ENCODE measurements around the gene SPRN. TPM values are rescaled to one million over a fixed set of nuclear protein-coding genes. Genes with fewer than 3 reads are reported as not detected.

SPRN gene
- total and polyA plus RNA-seq, 2 donors from 2014 or later: not detected

DNA sequence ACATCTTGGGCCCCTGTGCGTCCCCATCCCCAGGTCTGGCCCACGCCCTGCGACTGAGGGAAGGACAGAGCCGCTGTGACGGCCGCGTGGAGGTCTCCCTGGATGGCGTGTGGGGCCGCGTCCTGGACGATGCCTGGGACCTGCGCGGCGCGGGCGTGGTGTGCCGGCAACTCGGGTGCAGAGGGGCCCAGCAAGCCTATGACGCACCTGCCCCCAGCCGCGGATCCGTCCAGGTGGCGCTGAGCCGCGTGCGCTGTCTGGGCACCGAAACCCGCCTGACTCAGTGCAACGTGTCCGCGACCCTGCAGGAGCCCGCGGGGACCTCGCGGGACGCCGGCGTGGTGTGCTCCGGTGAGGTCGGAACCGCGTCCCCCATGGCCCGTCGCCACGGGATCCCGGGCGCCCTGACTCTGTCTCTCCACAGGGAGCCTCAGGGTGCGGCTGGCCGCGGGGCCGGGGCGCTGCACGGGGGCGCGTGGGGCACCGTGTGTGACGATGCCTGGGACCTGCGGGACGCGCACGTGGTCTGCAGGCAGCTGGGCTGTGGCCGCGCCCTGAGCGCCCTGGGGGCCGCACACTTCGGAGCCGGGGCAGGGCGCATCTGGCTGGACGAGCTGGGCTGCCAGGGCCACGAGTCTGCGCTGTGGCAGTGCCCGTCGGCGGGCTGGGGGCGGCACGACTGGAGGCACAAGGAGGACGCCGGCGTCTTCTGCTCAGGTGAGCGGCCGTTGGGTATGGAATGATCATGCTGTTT lies 35.2 kb upstream of the SPRN start:
- Histone ChIP-seq H3K27ac (ENCODE audit: low read depth in 2 of 2, low read length in 2 of 2) (no peak overlapping the region), H3K27me3 (ENCODE audit: control insufficient read depth, insufficient read depth, low read length) (no peaks in the 10 kb centered on the region), H3K4me3 (ENCODE audit: low read length in 3 of 3) (no peak overlapping the region), H3K9me3 (ENCODE audit: control insufficient read depth in 2 of 3, insufficient read depth in 1 of 3, low read length in 3 of 3) (no peaks in the 10 kb centered on the region), H3K9ac (ENCODE audit: low read length in 3 of 3) (no peak overlapping the region), H3K4me1 (ENCODE audit: control insufficient read depth in 2 of 3, insufficient read depth in 2 of 3, low read depth in 1 of 3, low read length in 3 of 3) (no peaks in the 10 kb centered on the region), H3K36me3 (ENCODE audit: control insufficient read depth in 2 of 3, insufficient read depth in 3 of 3, low read length in 3 of 3) (no peaks in the 10 kb centered on the region)
- TF ChIP-seq, protein P1, sequence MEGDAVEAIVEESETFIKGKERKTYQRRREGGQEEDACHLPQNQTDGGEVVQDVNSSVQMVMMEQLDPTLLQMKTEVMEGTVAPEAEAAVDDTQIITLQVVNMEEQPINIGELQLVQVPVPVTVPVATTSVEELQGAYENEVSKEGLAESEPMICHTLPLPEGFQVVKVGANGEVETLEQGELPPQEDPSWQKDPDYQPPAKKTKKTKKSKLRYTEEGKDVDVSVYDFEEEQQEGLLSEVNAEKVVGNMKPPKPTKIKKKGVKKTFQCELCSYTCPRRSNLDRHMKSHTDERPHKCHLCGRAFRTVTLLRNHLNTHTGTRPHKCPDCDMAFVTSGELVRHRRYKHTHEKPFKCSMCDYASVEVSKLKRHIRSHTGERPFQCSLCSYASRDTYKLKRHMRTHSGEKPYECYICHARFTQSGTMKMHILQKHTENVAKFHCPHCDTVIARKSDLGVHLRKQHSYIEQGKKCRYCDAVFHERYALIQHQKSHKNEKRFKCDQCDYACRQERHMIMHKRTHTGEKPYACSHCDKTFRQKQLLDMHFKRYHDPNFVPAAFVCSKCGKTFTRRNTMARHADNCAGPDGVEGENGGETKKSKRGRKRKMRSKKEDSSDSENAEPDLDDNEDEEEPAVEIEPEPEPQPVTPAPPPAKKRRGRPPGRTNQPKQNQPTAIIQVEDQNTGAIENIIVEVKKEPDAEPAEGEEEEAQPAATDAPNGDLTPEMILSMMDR (IDR thresholded peaks at IDR 0.05; ENCODE audit: borderline replicate concordance, extremely low read depth, insufficient read depth): no peak
- DNase-seq: peak in 1 of 5 donors; percentile 65
- intact Hi-C loops (cut with DNase I): no loop called here
- no peak for FAIRE-seq

DNA sequence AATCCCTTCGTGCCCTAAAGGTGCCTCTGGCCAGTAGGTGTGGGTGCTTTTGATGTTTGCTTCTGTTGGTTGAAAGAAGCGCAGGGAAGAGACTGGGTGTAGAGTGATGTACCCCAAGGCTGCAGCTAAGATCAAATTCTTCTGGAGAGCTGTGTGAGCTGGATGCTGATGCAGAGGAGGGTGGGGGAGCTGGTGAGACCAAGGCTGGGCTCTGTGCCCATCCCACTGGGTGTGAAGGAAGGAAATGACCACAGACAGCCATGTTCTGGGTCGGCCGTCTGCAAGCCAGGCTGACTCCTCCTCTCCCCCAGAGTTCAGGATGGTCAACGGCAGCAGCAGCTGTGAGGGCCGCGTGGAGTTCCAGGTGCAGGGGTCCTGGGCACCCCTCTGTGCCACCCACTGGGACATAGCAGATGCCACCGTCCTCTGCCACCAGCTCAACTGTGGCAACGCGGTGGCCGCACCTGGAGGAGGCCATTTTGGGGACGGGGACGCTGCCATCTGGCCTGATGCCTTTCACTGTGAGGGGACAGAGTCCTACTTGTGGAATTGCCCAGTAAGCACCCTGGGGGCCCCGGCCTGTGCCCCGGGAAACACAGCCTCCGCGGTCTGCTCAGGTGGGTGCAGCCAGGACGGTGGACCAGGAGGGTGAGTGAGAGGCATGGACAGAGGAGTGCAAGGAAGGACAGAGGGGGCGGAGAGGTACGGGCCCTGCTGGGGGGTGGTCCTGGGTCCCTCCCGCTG lies 34.5 kb upstream of the SPRN start:
- Histone ChIP-seq H3K27ac (ENCODE audit: low read depth in 2 of 2, low read length in 2 of 2) (no peak overlapping the region), H3K9me3 (ENCODE audit: control insufficient read depth in 2 of 3, insufficient read depth in 1 of 3, low read length in 3 of 3) (no peaks in the 10 kb centered on the region), H3K4me3 (ENCODE audit: low read length in 3 of 3) (no peak overlapping the region), H3K9ac (ENCODE audit: low read length in 3 of 3) (no peak overlapping the region), H3K36me3 (ENCODE audit: control insufficient read depth in 2 of 3, insufficient read depth in 3 of 3, low read length in 3 of 3) (no peaks in the 10 kb centered on the region), H3K27me3 (ENCODE audit: control insufficient read depth, insufficient read depth, low read length) (no peaks in the 10 kb centered on the region), H3K4me1 (ENCODE audit: control insufficient read depth in 2 of 3, insufficient read depth in 2 of 3, low read depth in 1 of 3, low read length in 3 of 3) (no peaks in the 10 kb centered on the region)
- intact Hi-C loops (cut with DNase I): no loop called here
- no peak for FAIRE-seq
- DNase-seq: peak in 1 of 5 donors; percentile 62
- TF ChIP-seq, protein P1 (IDR thresholded peaks at IDR 0.05; ENCODE audit: borderline replicate concordance, extremely low read depth, insufficient read depth): no peak

DNA sequence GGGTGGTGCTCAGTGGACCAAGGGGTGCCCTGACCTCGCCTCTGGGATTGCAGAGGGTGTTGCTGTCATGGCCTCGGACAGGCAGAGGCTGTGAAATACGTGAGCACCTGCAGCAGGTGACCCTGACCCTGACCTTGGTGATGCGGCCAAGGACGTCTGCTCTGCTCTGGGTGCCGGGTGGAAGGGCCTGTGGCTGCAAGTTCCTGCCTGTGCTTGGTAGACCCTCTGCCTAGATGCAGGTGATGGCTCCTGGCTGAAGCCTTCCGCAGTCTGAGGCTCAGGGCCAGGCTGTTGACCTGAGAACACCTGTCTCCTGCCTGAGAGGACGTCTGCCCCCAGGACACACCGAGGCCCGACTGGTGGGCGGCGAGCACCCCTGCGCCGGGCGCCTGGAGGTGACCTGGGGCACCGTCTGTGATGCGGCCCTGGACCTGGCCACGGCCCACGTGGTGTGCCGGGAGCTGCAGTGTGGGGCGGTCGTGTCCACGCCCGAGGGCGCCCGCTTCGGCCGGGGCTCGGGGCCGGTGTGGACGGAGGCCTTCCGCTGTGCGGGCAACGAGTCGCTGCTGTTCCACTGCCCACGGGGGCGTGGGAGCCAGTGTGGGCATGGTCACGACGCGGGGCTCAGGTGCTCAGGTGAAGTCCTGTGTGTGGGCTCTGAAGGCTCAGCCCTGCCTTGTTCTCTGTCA lies 33.7 kb upstream of the SPRN start:
- H3K4me1 ChIP-seq (ENCODE audit: control insufficient read depth in 2 of 3, insufficient read depth in 2 of 3, low read depth in 1 of 3, low read length in 3 of 3): no peaks in the 10 kb centered on the region
- no peak overlapping the region for H3K9ac ChIP-seq (ENCODE audit: low read length in 3 of 3)
- intact Hi-C loops (cut with DNase I): no loop called here
- H3K9me3 ChIP-seq (ENCODE audit: control insufficient read depth in 2 of 3, insufficient read depth in 1 of 3, low read length in 3 of 3): no peaks in the 10 kb centered on the region
- TF ChIP-seq, protein P1 (IDR thresholded peaks at IDR 0.05; ENCODE audit: borderline replicate concordance, extremely low read depth, insufficient read depth): no peak
- H3K4me3 ChIP-seq (ENCODE audit: low read length in 3 of 3): no peak overlapping the region
- no peak for FAIRE-seq
- peak in 1 of 5 donors; percentile 65 for DNase-seq
- H3K36me3 ChIP-seq (ENCODE audit: control insufficient read depth in 2 of 3, insufficient read depth in 3 of 3, low read length in 3 of 3): no peaks in the 10 kb centered on the region
- H3K27ac ChIP-seq (ENCODE audit: low read depth in 2 of 2, low read length in 2 of 2): no peak overlapping the region
- H3K27me3 ChIP-seq (ENCODE audit: control insufficient read depth, insufficient read depth, low read length): no peaks in the 10 kb centered on the region
